Frontal cortex (tissue), 4 donors: ENCODE data around the gene CECR2. TPM values are rescaled to one million over a fixed set of nuclear protein-coding genes. Genes with fewer than 3 reads are reported as not detected.
A peak's percentile ranks its signal among the peaks of the same experiment; 100 is the strongest.
"Not testable (repeated sequence)": the region's sequence is repeated elsewhere in the genome, so short reads cannot be mapped to it uniquely, and the experiment has no call there.

ENCODE experiments used
- DNase-seq, 2 donors: peaks; one replicate each; pipeline ENCODE4 v3.0.0; 2012; ENCODE audit warnings: low spot score in 2 of 2
- FAIRE-seq: peaks from 2 replicates; lab custom pipeline; 2012; peaks lifted over from hg19 to GRCh38; lab: Jason Lieb, UNC
- total RNA-seq: library from RNA; depleted of rRNA; stranded (reverse); fragments of >200 nt; gene quantifications from one replicate; pipeline ENCODE4 v1.2.3, GENCODE V29; 2014
- donor health status: control.
- donor health status: control.
- donor health status: control.

CECR2 gene
- total RNA-seq, 1 donor from 2014 or later, result 2.9 TPM

- FAIRE-seq (no peak), DNase-seq (no peak)
These were observed 28.7 kb downstream of the CECR2 start for GRCh38 chr22:17397756-17398547.

DNA sequence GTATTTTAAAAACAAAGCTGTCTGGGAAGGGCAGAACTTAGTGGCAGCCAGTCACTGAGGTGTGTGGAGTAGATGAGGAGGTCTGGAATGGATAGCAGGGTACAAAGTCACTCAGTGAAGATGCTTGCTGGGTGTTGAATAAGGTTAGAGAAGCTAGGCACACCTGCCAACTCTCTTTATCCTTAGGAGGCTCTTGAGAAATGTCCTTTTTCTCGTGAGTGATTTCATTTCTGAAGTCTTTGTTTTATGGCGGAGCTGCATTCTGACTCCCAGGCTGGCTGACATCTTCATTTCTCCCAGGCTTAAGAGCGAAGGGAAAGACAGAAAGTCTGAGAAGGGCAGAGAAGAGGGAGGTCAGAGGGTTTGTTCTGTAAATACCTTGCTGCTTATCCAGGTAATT is 31.0 kb downstream of the CECR2 start:
- FAIRE-seq (no peak), DNase-seq (no peak)

DNA sequence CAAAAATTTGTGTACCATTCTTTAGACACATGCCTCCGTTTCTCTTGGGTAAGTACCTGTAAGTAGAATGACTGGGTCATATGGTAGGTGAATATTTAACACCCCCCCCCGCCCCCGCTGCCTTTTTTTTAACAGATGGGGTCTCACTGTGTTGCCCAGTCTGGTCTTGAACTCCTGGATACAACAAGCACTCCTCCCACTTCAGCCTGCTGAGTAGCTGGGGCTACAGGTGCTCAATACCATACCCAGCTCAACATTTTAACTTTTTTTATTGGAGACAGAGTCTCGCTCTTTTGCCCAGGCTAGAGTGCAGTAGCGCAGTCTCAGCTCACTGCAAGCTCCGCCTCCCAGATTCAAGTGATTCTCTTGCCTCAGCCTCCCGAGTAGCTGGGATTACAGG is 32.5 kb downstream of the CECR2 start:
- FAIRE-seq, result no peak

GRCh38 chr22:17402293-17402692 is 33.0 kb downstream of the CECR2 start:
- FAIRE-seq (no peak), DNase-seq (no peak)

More for the DNA sequence above, 32.5 kb downstream of the CECR2 start:
- no peak for DNase-seq

DNA sequence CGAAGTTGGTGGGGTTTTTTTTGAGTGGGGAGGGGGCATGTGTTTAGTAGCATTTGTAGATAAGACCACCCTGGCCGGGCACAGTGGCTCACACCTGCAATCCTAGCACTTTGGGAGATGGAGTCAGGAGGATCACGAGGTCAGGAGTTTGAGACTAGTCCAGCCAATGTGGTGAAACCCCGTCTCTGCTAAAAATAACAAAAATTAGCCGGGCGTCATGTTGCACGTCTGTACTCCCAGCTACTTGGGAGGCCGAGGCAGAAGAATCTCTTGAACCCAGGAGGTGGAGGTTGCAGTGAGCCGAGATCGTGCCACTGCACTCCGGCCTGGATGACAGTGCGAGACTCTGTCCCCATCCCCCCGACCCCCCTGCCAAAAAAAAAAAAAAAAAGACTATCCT is 34.6 kb downstream of the CECR2 start:
- no peak for DNase-seq
- no peak for FAIRE-seq

DNA sequence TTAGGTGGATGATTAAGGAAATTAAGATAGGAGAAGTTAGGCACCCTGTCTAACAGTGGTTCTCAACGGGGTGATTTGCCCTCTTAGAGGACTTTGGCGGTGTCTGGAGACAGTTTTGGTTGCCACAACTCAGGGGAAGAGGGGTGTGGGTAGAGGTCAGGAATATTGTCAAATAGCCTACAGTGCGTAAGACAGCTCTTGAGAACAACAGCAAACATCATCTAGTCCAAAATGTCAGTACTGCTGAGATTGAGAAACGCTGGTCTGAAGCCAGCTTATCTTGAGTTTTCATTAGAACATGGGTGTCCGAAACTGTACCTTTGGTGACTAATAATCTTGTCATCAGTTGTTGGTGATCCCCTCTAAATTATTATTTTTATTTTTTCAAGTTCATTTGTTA is 38.4 kb downstream of the CECR2 start:
- no peak for FAIRE-seq

GRCh38 chr22:17410576-17410975 is 41.3 kb downstream of the CECR2 start:
- no peak for DNase-seq
- no peak for FAIRE-seq

More for the DNA sequence above, 38.4 kb downstream of the CECR2 start:
- no peak for DNase-seq

GRCh38 chr22:17411213-17411612 is 42.0 kb downstream of the CECR2 start:
- DNase-seq (peak in 1 of 2 donors; percentile 26), FAIRE-seq (no peak)

DNA sequence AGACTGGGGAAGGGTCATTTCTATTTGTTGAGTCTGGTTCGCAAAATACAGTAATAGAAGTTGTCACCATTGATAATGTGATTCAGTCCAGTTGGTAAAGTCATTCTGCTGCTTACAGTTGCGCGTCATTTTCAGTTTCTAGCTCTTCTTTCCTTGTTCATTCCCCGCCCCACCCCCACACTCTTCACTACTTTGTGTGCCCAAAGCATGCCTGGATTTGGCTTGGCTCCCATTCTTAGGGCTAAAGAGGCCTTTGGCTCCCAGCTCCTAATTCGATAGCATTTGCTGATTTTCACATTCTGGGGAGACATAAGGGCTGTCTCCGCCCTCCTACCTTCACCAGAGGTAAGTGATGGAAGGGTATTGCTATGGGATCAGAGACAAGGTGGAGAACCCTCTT is 43.0 kb downstream of the CECR2 start:
- no peak for FAIRE-seq

DNA sequence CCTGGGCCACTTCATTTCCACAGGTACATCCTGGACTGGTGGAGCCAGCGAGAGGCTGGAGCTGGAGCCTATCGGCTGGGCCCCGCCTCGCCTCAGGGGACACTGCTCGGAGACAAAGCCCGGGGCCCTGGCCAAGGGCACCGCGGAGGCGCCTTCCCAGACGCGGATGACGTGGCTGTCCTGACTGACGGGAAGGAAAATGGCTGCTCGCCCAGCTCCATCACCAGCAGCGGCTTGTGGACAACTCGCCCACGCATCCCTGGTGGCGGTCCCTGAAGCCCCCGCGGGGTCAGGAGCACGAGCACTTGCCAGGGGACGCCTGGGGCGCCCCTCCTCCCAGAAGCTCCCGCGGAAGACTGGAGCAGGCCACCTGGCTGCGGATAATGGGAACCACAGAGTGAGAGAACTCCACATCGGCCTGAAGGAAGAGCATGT is 49.6 kb downstream of the CECR2 start:
- FAIRE-seq (no peak), DNase-seq (no peak)

More for the DNA sequence above, 43.0 kb downstream of the CECR2 start:
- no peak for DNase-seq

- DNase-seq, result no peak
- no peak for FAIRE-seq
These were observed 50.1 kb downstream of the CECR2 start for GRCh38 chr22:17419348-17419747.

DNA sequence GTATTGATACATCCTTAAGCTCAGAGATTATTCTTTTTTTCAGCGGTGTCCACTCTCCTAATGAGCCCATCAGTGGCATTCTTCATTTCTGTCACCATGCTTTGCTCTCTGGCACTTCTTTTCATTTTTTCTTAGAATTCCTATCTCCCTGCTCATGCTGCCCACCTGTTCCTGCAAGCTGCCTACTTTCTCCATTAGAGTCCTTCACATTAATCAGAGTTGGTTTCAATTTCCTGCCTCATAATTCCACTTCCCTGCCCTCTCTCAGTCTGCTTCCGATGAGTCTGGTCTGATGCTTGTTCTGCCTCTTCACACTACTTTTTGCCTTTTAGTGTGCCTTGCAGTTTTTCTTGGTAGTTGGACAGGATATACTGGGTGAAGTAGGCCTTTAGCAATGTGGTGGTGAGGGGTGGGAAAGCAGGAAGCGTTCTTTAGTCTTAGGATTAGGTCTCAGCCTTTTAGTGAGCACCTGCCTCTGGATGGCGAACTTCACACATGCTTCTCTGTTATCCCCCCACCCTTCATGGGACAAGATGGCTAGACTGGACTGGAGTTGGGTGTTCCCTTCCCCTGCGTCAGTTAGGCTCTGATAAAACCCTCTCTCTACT is 53.6 kb downstream of the CECR2 start:
- FAIRE-seq, result no peak
- DNase-seq, result no peak

- no peak for FAIRE-seq
- no peak for DNase-seq
These were observed 54.4 kb downstream of the CECR2 start for GRCh38 chr22:17423616-17424015.

GRCh38 chr22:17427528-17427927 is 58.3 kb downstream of the CECR2 start:
- not testable (repeated sequence) for FAIRE-seq, DNase-seq

- FAIRE-seq (no peak), DNase-seq (no peak)
These were observed 60.3 kb downstream of the CECR2 start for GRCh38 chr22:17429516-17429915.

- DNase-seq (no peak), FAIRE-seq (no peak)
These were observed 61.2 kb downstream of the CECR2 start for GRCh38 chr22:17430412-17430811.

DNA sequence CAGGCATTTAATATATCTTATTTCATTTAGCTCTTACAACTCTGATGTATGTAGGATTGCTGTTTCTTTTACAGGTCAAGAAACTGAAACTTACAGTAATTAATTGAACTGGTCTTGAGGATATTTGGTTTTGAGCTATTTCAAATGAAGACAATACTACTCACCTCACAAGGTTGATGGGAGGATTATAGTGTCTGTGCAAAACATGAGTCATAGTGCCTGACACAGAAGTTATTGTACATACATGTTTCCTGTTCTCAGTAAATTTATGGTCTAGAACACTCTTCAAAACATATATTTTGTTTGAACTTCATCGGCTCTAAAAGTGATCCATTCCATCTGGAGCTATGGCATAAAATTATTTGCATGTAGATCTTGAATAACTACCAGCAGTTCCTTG is 61.9 kb downstream of the CECR2 start:
- DNase-seq, result no peak

DNA sequence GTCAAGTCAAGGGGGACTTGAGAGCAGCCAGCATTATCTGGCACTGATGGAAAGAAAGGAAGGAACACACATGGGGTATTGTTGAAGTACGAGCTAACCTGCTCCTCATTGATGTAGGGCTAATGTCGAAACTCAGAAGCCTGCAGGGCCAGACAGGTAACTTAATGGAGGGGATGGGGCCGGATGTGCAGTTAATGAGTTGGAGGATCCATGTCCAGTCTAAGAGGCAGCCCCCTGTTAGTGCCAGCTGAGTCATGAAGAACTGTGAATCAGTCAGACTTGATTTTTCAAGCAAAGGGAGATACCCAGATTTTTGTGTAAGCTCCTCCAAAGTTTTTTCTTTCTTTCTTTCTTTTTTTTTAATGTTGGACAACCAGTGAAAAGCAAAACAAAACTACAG is 65.6 kb downstream of the CECR2 start:
- no peak for FAIRE-seq
- DNase-seq, result no peak

More for the DNA sequence above, 61.9 kb downstream of the CECR2 start:
- FAIRE-seq, result no peak

GRCh38 chr22:17435375-17435774 is 66.1 kb downstream of the CECR2 start:
- DNase-seq (no peak), FAIRE-seq (no peak)

GRCh38 chr22:17436382-17436980 is 67.2 kb downstream of the CECR2 start:
- FAIRE-seq, result no peak
- DNase-seq, result no peak

DNA sequence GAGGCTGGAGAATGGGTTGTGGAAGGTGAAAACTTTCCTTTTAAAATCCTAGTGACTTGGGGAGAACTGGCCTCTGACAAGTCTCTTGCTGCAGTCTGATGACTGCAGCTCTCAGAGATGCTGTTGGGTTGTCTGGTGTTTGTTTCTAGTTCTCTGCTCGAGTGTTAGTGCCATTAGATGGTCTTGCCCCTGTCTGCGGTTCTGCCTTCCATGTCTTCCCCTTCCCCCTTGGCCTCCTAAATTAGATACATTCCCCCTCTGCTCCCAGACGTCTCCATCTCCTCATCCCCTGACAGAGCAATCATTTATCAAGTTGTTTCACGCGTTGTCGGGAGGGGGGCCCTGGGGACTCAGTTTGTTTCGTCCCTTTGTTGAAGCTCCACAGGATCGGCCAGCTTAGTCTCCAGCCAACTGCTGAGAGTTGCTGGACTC is 67.7 kb downstream of the CECR2 start:
- peak in 1 of 2 donors; percentile 25 for DNase-seq

More for the DNA sequence above, 67.7 kb downstream of the CECR2 start:
- FAIRE-seq, result no peak
